ENCODE results near the gene ANKS1B.

ANKS1B gene

GRCh38 chr12:99713946-99714520 is 270.7 kb downstream of the ANKS1B start:
- no peaks in the 10 kb centered on the region for H3K27me3 ChIP-seq (ENCODE audit: insufficient read depth, insufficient read length)
- no peak for DNase-seq (ENCODE audit: low read depth, low spot score)
- TF ChIP-seq SUZ12 (IDR thresholded peaks at IDR 0.05; ENCODE audit: extremely low read depth, insufficient read depth, insufficient read length) (no peak), YY1 (IDR thresholded peaks at IDR 0.05; ENCODE audit: insufficient read depth, insufficient read length) (no peak), ZNF274 (IDR thresholded peaks at IDR 0.05; ENCODE audit: low read depth, low read length) (no peak)
- no peaks in the 10 kb centered on the region for H3K36me3 ChIP-seq (ENCODE audit: insufficient read depth, insufficient read length, low read length)
- no peaks in the 10 kb centered on the region for H3K4me1 ChIP-seq (ENCODE audit: insufficient read depth, insufficient read length)
- no peak overlapping the region for H3K4me3 ChIP-seq (ENCODE audit: insufficient read length, low read depth)
- peaks cover 8% of the 10 kb centered on the region; the same call in 1 of the 2 replicates for H3K9me3 ChIP-seq (ENCODE audit: insufficient read depth, low read length)
- no peak overlapping the region for H3K9ac ChIP-seq (ENCODE audit: insufficient read length, low read depth)

- peaks cover 8% of the 10 kb centered on the region; the same call in 1 of the 2 replicates for H3K9me3 ChIP-seq (ENCODE audit: insufficient read depth, low read length)
- H3K4me1 ChIP-seq (ENCODE audit: insufficient read depth, insufficient read length), result no peaks in the 10 kb centered on the region
- TF ChIP-seq ZNF274 (IDR thresholded peaks at IDR 0.05; ENCODE audit: low read depth, low read length) (no peak), YY1 (IDR thresholded peaks at IDR 0.05; ENCODE audit: insufficient read depth, insufficient read length) (no peak), SUZ12 (IDR thresholded peaks at IDR 0.05; ENCODE audit: extremely low read depth, insufficient read depth, insufficient read length) (no peak)
- no peak overlapping the region for H3K4me3 ChIP-seq (ENCODE audit: insufficient read length, low read depth)
- H3K36me3 ChIP-seq (ENCODE audit: insufficient read depth, insufficient read length, low read length), result no peaks in the 10 kb centered on the region
- DNase-seq (ENCODE audit: low read depth, low spot score), result no peak
- H3K9ac ChIP-seq (ENCODE audit: insufficient read length, low read depth), result no peak overlapping the region
- no peaks in the 10 kb centered on the region for H3K27me3 ChIP-seq (ENCODE audit: insufficient read depth, insufficient read length)
Measured at GRCh38 chr12:99712281-99712680, 272.5 kb downstream of the ANKS1B start.

DNA sequence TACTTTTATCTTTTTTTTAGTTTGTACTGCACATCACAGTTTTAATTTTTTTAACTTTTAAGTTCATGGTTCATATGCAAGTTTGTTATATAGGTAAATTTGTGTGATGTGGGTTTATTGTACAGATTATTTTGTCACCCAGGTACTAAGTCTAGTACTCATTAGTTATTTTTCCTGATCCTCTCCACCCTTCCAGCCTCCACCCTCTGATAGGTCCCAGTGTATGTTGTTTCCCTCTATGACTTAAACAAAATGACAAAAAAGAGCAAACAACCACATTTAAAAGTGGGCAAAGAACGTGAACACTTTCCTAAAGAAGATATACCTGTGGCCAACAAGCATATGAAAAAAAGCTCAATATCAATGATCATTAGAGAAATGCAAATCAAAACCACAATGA is 273.5 kb downstream of the ANKS1B start:
- no peak for DNase-seq (ENCODE audit: low read depth, low spot score)
- Histone ChIP-seq H3K4me1 (ENCODE audit: insufficient read depth, insufficient read length) (no peaks in the 10 kb centered on the region), H3K9ac (ENCODE audit: insufficient read length, low read depth) (no peak overlapping the region), H3K36me3 (ENCODE audit: insufficient read depth, insufficient read length, low read length) (no peaks in the 10 kb centered on the region), H3K4me3 (ENCODE audit: insufficient read length, low read depth) (no peak overlapping the region), H3K27me3 (ENCODE audit: insufficient read depth, insufficient read length) (no peaks in the 10 kb centered on the region), H3K9me3 (ENCODE audit: insufficient read depth, low read length) (peaks cover 8% of the 10 kb centered on the region; the same call in 1 of the 2 replicates)
- TF ChIP-seq SUZ12 (IDR thresholded peaks at IDR 0.05; ENCODE audit: extremely low read depth, insufficient read depth, insufficient read length) (no peak), YY1 (IDR thresholded peaks at IDR 0.05; ENCODE audit: insufficient read depth, insufficient read length) (no peak), ZNF274 (IDR thresholded peaks at IDR 0.05; ENCODE audit: low read depth, low read length) (no peak)

DNA sequence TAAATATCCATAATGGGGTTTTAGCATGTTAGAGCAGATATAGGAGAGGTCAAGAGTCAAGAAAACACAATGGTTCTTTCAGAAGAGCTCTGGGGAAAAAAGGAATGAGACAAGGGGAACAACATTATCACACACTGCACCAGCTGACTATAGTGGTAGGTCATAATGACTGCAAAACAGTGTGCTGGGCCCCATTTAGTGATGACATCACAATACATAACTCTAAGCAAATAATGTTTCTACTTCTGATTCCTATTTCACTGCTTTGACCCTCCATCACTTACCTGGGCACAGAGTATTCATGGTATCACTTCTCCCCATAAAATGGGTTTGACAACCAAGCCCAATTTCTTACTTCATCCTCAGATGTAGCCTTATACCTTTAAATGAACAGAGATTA is 275.1 kb downstream of the ANKS1B start:
- Histone ChIP-seq H3K9ac (ENCODE audit: insufficient read length, low read depth) (no peak overlapping the region), H3K4me1 (ENCODE audit: insufficient read depth, insufficient read length) (no peaks in the 10 kb centered on the region), H3K9me3 (ENCODE audit: insufficient read depth, low read length) (peaks cover 6% of the 10 kb centered on the region; the same call in 1 of the 2 replicates), H3K36me3 (ENCODE audit: insufficient read depth, insufficient read length, low read length) (no peaks in the 10 kb centered on the region), H3K4me3 (ENCODE audit: insufficient read length, low read depth) (no peak overlapping the region), H3K27me3 (ENCODE audit: insufficient read depth, insufficient read length) (no peaks in the 10 kb centered on the region)
- TF ChIP-seq SUZ12 (IDR thresholded peaks at IDR 0.05; ENCODE audit: extremely low read depth, insufficient read depth, insufficient read length) (no peak), YY1 (IDR thresholded peaks at IDR 0.05; ENCODE audit: insufficient read depth, insufficient read length) (no peak), ZNF274 (IDR thresholded peaks at IDR 0.05; ENCODE audit: low read depth, low read length) (no peak)
- no peak for DNase-seq (ENCODE audit: low read depth, low spot score)

DNA sequence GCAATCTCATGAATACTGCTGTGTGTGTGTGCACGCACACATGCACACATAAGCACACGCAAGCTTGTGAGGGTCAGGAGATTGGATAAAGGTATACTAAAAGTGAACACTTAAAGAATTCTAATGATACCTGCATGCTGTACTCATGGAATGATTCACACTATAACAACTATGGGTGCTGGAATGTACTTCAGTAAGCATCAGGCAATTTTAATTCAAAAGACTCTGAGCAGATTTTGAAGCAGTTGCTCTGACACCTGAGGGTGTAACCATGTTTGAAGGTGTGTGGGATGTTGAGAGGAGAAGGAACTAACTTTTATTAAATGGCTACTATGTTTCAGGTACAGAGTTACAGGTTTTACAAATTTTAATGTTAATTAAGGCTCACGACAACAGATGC is 275.6 kb downstream of the ANKS1B start:
- no peak for TF ChIP-seq YY1 (IDR thresholded peaks at IDR 0.05; ENCODE audit: insufficient read depth, insufficient read length)
- no peak for TF ChIP-seq ZNF274 (IDR thresholded peaks at IDR 0.05; ENCODE audit: low read depth, low read length)
- no peak for TF ChIP-seq SUZ12 (IDR thresholded peaks at IDR 0.05; ENCODE audit: extremely low read depth, insufficient read depth, insufficient read length)
- Histone ChIP-seq H3K4me1 (ENCODE audit: insufficient read depth, insufficient read length) (no peaks in the 10 kb centered on the region), H3K27me3 (ENCODE audit: insufficient read depth, insufficient read length) (no peaks in the 10 kb centered on the region), H3K9ac (ENCODE audit: insufficient read length, low read depth) (no peak overlapping the region), H3K9me3 (ENCODE audit: insufficient read depth, low read length) (0 out of 2 replicates have a peak, but pooled peaks cover under 1% of the 10 kb centered on the region), H3K36me3 (ENCODE audit: insufficient read depth, insufficient read length, low read length) (no peaks in the 10 kb centered on the region), H3K4me3 (ENCODE audit: insufficient read length, low read depth) (no peak overlapping the region)
- no peak for DNase-seq (ENCODE audit: low read depth, low spot score)

DNA sequence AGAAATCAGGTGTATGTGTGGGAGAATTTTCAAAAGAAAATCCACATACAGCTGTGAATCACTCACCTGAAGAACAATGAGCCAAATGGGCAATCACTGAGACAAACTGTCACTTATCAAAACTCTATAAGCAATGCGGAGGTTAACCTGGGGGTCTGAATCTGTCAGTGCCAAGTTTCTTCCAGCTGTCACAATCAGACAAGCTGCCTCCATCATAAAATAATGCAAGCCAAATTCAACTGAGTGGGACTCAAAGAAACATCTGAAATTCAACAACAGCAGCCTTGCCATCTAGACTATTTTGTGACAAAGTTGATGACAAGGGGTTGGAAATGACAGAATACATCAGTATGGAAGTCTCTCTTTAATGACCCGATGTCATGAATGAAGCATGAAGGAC is 276.9 kb downstream of the ANKS1B start:
- no peak for DNase-seq (ENCODE audit: low read depth, low spot score)
- Histone ChIP-seq H3K4me3 (ENCODE audit: insufficient read length, low read depth) (no peak overlapping the region), H3K9ac (ENCODE audit: insufficient read length, low read depth) (no peak overlapping the region), H3K36me3 (ENCODE audit: insufficient read depth, insufficient read length, low read length) (no peaks in the 10 kb centered on the region), H3K9me3 (ENCODE audit: insufficient read depth, low read length) (no peaks in the 10 kb centered on the region), H3K4me1 (ENCODE audit: insufficient read depth, insufficient read length) (no peaks in the 10 kb centered on the region), H3K27me3 (ENCODE audit: insufficient read depth, insufficient read length) (no peaks in the 10 kb centered on the region)
- TF ChIP-seq ZNF274 (IDR thresholded peaks at IDR 0.05; ENCODE audit: low read depth, low read length), result no peak

- DNase-seq (ENCODE audit: low read depth, low spot score), result no peak
- no peaks in the 10 kb centered on the region for H3K36me3 ChIP-seq (ENCODE audit: insufficient read depth, insufficient read length, low read length)
Measured at GRCh38 chr12:99706736-99707473, 277.8 kb downstream of the ANKS1B start.

More at GRCh38 chr12:99706736-99707473, 277.8 kb downstream of the ANKS1B start:
- H3K4me3 ChIP-seq (ENCODE audit: insufficient read length, low read depth), result no peak overlapping the region
- TF ChIP-seq SUZ12 (IDR thresholded peaks at IDR 0.05; ENCODE audit: extremely low read depth, insufficient read depth, insufficient read length), result no peak
- TF ChIP-seq ZNF274 (IDR thresholded peaks at IDR 0.05; ENCODE audit: low read depth, low read length), result no peak
- no peak for TF ChIP-seq YY1 (IDR thresholded peaks at IDR 0.05; ENCODE audit: insufficient read depth, insufficient read length)
- no peaks in the 10 kb centered on the region for H3K27me3 ChIP-seq (ENCODE audit: insufficient read depth, insufficient read length)
- no peaks in the 10 kb centered on the region for H3K4me1 ChIP-seq (ENCODE audit: insufficient read depth, insufficient read length)
- no peaks in the 10 kb centered on the region for H3K9me3 ChIP-seq (ENCODE audit: insufficient read depth, low read length)
- no peak overlapping the region for H3K9ac ChIP-seq (ENCODE audit: insufficient read length, low read depth)
